ENCODE data around the gene SLC46A1. TPM values are rescaled to one million over a fixed set of nuclear protein-coding genes. Genes with fewer than 3 reads are reported as not detected.

SLC46A1 gene
- total and polyA plus RNA-seq, 2 of the 13 experiments (the other 11 are each of a cell fraction or from before 2014, with no cell fraction given), result 19.6 to 22.6 TPM

- TF ChIP-seq SKIL (CRISPR knock-in tag; IDR thresholded peaks at IDR 0.05; ENCODE audit: borderline replicate concordance) (peak; percentile 96), ZMYM3 (CRISPR knock-in tag; IDR thresholded peaks at IDR 0.05) (peak; percentile 42), BHLHE40 (IDR thresholded peaks at IDR 0.05; ENCODE audit: low read length) (peak; percentile 13; the same call in 1 of the 2 replicates), BRD4 (CRISPR knock-in tag; IDR thresholded peaks at IDR 0.05) (peak; percentile 95), NFATC3 (CRISPR knock-in tag; IDR thresholded peaks at IDR 0.05) (no peak), ZNF264 (CRISPR knock-in tag; IDR thresholded peaks at IDR 0.05) (peak; percentile 79; the same call in 1 of the 2 replicates), MEF2D (CRISPR knock-in tag; IDR thresholded peaks at IDR 0.05) (peak; percentile 58; the same call in 1 of the 2 replicates), ZNF124 (CRISPR knock-in tag; IDR thresholded peaks at IDR 0.05) (peak; percentile 49; the same call in 1 of the 2 replicates), RFX1 (IDR thresholded peaks at IDR 0.05) (no peak), ZZZ3 (CRISPR knock-in tag; IDR thresholded peaks at IDR 0.05; ENCODE audit: borderline replicate concordance) (no peak), ARID4A (CRISPR knock-in tag; IDR thresholded peaks at IDR 0.05; ENCODE audit: borderline replicate concordance) (no peak; the same call in 1 of the 2 replicates), ZNF180 (CRISPR knock-in tag; IDR thresholded peaks at IDR 0.05; ENCODE audit: borderline replicate concordance, low read depth) (no peak), GTF3A (CRISPR knock-in tag; conservative IDR thresholded peaks at IDR 0.05) (0 out of 2 replicates have a peak, but pooled peaks have one; percentile 75), KDM6A (CRISPR knock-in tag; IDR thresholded peaks at IDR 0.05; ENCODE audit: low read depth) (peak; percentile 96)
- TF ChIP-seq, protein P1, sequence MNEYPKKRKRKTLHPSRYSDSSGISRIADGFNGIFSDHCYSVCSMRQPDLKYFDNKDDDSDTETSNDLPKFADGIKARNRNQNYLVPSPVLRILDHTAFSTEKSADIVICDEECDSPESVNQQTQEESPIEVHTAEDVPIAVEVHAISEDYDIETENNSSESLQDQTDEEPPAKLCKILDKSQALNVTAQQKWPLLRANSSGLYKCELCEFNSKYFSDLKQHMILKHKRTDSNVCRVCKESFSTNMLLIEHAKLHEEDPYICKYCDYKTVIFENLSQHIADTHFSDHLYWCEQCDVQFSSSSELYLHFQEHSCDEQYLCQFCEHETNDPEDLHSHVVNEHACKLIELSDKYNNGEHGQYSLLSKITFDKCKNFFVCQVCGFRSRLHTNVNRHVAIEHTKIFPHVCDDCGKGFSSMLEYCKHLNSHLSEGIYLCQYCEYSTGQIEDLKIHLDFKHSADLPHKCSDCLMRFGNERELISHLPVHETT (CRISPR knock-in tag; conservative IDR thresholded peaks at IDR 0.05), result no peak; the same call in 1 of the 2 replicates
- TF ChIP-seq, protein P2, sequence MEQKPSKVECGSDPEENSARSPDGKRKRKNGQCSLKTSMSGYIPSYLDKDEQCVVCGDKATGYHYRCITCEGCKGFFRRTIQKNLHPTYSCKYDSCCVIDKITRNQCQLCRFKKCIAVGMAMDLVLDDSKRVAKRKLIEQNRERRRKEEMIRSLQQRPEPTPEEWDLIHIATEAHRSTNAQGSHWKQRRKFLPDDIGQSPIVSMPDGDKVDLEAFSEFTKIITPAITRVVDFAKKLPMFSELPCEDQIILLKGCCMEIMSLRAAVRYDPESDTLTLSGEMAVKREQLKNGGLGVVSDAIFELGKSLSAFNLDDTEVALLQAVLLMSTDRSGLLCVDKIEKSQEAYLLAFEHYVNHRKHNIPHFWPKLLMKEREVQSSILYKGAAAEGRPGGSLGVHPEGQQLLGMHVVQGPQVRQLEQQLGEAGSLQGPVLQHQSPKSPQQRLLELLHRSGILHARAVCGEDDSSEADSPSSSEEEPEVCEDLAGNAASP (CRISPR knock-in tag; IDR thresholded peaks at IDR 0.05; ENCODE audit: borderline replicate concordance), result peak; percentile 81
These were observed 35.8 kb downstream of the SLC46A1 start, which contains the start of gene VTN (continued) for GRCh38 chr17:28370035-28370743.
